HG03175 (cell line): ENCODE measurements around the gene PRKCZ.
"Not testable (repeated sequence)": the region's sequence is repeated elsewhere in the genome, so short reads cannot be mapped to it uniquely, and the experiment has no call there.

Experiments
- ATAC-seq: cut with Tn5 transposase; IDR thresholded peaks from one replicate; pipeline ENCODE4 v1.9.1; 2021; ENCODE audit warnings: mild to moderate bottlenecking, moderate library complexity; ENCODE audit not compliant: unreplicated experiment

PRKCZ gene

DNA sequence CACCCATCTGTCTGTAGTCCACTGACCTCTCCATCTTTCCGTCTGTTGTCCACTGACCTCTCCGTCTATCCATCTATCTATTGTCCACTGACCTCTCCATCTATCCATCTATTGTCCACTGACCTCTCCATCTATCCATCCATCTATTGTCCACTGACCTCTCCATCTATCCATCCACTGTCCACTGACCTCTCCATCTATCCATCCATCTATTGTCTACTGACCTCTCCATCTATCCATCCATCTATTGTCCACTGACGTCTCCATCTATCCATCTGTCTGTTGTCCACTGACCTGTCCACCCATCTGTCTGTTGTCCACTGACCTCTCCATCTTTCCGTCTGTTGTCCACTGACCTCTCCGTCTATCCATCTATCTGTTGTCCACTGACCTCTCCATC, 97.7 kb downstream of the PRKCZ start:
- not testable (repeated sequence) for ATAC-seq

DNA sequence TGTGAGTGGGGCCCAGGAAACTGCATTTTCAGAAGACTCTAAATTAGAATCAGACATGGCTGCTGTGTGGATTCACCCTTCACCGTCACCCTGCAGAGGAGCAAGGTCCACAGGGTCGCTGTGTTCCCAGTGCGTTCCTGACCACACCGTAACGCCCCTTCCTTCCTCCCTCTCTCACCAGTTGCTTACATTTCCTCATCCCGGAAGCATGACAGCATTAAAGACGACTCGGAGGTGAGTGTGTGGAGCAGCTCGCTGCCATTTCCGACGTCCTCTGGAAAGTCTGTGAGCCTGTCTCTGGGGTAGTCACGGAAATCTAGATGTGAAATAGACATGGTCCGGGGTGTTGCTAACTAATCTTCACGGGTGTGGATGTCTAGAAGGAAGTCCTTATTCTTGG, 98.5 kb downstream of the PRKCZ start:
- no peak for ATAC-seq

DNA sequence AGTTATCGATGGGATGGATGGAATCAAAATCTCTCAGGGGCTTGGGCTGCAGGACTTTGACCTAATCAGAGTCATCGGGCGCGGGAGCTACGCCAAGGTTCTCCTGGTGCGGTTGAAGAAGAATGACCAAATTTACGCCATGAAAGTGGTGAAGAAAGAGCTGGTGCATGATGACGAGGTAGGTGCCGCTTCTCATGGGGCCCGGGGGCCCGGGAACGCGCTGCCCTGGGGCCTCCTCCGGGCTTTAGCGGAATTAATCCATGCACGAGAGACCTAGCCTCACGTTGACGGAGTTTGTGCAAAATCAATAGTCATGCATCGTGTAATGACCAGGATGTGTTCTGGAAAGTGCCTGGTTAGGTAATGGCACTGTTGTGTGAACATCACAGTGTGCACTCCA, 100.6 kb downstream of the PRKCZ start:
- no peak for ATAC-seq

DNA sequence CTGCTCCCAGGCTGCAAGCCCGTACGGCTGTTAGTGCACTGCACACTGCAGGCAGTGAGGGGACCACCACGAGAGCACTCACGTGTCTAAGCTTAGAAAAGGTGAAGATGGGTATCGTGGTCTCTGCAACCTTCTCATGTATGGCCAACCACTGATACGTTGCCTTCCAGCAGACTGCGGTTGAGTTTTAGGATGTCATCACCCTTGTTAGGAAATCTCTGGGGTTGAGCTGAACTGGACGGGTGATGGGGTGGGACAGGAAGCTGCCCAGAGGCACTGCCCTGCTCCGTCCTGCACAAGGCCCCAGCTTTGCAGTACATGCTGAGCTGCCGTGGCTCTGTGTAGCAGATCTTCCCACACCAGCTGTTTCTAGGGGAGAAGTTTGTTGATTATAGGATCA, 101.0 kb downstream of the PRKCZ start:
- no peak for ATAC-seq

DNA sequence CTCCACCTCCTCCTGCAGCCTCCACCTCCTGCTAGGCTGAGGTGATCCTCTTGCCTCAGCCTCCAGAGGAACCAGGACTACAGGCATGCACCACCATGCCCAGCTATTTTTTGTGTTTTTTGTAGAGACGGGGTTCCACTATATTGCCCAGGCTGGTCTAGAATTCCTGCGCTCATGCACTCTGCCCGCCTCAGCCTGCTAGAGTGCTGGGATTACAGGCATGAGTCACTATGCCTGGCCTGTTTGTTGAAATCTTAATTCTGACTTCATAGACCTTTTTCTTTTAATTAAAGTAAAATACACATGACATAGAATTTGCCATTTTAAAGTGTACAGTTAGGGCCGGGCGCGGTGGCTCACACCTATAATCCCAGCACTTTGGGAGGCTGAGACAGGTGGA, 101.7 kb downstream of the PRKCZ start:
- no peak for ATAC-seq

DNA sequence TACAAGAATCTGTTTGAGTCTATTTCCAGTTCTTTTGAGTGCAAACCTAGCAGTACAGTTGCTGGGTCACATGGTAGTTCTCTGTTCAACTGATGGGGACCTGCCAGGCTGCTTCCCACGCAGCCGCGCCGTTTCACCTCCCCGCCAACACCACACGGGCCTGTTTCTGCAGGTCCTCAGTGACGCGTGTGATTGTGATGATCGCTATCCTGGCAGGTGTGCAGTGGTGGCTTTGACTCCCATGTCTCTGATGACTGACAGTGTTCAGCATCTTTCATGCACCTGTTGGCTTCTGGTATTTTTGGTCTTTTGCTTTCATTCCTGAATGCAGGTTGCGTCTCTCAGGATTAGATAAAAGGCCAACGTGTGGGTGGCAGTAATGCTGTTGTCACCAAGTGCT, 102.7 kb downstream of the PRKCZ start:
- no peak for ATAC-seq

DNA sequence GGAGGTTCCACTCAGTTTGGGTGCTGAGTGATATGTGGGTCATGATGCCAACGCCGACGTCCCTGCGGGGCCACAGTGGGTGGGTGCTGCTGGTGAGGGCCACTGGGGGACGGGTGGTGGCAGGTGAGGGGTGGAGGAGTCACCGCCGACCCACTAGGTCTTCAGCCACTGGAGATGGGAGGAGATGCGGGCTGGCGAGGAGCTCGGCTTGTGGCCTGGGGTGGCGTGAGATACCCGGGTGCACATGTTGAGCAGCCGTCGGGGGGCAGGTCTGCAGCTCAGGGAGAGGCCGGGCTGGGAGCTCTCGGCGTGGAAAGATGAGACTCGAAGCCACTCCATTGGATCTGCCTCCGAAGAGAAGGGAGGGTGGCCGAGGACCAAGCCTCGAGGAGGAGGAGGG, 103.8 kb downstream of the PRKCZ start:
- ATAC-seq: no peak

DNA sequence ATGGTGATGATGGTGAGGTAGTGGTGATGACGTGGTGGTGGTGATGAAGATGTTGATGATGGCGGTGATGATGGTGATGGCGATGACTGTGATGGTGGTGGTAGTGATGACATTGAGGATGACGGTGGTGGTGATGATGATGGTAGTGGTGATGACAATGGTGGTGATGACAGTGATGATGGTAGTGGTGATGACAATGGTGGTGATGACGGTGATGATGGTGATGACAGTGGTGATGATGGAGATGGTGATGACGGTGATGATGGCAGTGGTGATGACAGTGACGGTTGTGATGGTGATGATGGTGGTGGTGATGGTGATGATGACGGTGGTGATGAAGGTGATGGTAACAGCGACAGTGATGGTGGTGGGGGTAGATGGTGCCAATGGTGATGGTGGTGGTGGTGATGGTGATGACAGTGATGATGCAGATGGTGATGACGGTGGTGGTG, 105.0 kb downstream of the PRKCZ start:
- ATAC-seq: no peak

DNA sequence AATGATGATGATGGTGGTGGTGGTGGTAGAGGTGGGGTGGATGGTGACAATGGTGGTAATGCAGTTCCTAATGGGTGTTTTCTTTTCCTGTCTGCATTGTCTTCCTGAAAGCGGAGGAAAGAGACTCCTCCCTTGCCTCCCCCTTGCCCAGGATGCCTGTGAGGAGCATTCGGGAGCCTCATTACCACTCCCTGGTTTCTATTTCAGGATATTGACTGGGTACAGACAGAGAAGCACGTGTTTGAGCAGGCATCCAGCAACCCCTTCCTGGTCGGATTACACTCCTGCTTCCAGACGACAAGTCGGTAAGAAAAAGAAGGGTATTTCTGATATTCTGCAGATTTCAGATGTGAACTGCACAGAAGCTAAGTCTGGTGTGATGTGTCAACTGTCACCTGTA, 105.6 kb downstream of the PRKCZ start:
- no peak for ATAC-seq

DNA sequence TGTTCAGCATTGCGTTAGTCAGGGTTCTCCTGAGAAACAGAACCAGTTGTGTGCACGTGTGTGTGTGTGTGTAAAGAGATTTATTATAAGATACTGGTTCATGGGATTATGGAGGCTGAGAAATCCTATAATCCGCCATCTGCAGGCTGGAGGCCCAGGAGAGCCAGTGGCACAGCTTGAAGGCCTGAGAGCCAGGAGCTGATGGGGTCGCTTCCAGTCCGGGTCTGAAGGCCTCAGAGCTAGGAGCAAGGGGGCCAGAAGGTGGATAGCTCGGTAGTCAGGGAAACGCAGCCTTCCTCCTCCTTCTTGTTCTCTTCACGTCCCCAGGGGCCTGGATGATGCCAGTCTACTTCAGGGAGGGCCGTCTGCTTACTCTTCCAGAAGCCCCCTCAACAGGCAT, 106.7 kb downstream of the PRKCZ start:
- ATAC-seq: no peak

DNA sequence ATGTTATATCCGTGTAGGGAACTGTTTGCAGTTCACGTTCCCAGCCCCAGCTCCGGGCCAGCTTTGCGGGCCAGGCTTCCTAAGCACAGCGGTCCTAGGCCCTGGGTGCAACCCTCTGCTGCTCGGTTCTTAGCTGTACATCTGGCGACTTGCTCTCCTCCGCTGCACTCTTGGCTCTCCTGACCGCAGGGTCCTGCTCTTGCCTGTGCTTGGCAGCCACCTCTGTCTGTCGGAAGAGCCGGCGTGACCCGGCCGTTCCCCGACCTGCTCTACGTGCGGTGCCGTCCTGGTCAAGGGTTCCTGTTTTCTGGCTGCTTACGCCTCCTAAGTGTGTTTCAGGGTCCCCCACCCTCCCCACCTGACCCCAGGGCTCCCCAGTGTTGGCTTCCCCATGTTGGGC, 107.6 kb downstream of the PRKCZ start:
- no peak for ATAC-seq

DNA sequence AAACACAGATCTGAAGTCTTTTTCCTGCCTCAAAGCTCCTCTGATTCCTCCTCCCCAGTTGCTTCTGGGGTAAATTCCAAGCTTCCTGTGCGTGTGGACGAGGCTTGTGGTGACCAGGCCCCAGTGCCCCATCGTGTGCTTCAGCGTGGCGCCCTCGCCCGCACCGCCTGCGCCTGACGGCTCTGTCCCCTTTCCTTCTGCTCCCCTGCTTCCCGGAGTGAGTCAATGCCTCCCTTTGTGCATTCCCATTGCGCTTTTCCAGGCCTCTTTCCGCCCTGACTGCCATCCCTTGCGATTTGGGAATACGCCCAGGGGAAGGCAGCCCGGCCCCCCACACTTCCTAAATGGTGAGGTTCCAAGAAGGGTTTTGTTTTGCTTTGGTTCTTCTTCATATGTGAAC, 108.1 kb downstream of the PRKCZ start:
- ATAC-seq: no peak

DNA sequence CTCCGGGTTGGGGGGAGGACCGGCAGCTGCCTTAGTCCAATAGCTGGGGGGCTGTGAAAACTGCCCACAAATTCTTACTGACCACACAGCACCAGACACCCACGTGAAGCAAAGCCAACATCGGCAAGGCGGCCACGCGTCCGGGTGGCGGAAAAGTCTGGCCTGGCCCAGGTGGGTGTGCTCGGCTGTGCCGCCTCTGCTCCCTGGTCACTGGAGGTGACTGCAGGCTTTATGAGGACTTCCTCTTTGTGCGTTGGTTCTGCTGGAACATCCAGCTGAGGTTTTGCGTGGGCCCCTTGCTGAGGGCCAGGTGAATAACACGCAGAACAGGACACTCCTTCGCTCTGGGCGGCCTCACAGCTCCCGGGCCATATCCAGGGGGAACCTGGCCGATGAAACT, 108.9 kb downstream of the PRKCZ start:
- ATAC-seq: no peak

DNA sequence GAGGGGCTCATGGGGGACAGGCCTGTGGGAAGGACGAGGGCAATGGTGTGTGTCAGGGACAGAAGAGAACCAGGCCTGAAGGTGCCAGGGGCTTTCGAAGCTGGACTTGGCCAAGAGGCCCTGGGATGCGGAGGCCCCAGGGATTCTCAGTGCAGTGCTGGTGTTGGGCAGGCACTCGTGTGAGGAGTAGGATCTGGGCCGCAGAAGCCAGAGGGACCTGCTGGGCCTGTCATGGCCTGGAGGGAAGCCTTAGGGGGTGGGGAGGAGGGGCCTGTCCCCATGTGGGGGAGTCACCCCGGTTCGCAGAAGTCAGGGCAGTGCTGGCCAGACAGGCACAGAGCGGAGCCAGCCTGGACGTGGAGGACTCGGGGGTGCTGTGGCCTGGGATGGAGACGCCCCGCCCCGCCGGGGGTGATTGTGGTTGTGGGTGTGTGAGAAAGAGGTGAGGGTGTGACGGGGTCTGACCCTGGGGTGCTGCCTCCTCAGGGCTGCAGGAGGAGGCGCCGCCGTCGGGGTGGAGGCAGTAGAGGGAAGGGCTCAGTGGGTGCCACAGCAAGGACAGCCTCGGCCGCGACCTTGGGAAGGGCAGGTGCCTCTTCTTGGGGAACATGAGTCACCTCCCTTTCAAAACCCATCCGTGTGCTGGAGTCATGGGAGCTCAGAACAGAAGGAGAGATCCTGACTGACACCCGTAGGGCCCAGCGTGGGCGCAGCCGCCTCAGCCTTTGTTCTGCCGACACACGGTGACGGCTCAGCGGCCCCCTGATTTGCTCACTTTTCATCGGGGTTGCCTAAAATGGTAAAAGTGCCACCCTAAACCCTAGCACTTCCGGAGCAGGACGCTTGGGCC, 110.5 kb downstream of the PRKCZ start:
- no peak for ATAC-seq

DNA sequence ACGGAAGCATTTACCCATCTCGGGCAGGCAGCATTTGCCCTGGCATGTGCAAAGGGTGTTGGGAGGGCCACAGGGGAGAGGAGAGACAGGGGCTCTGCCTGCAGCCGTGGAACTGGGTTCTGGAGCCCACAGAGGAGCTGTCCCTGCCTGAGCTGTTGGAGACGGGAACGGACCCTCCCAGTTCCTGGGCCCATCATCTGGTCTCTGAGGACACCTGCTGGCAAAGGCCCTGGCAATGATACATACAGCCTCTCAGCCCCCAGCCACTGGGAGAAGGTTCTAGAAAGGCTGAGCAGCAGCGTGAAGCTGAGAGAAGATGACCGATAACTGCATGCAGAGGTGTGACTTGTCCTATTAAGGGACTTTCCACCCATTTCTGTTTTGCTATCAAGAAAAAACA, 113.0 kb downstream of the PRKCZ start:
- no peak for ATAC-seq

DNA sequence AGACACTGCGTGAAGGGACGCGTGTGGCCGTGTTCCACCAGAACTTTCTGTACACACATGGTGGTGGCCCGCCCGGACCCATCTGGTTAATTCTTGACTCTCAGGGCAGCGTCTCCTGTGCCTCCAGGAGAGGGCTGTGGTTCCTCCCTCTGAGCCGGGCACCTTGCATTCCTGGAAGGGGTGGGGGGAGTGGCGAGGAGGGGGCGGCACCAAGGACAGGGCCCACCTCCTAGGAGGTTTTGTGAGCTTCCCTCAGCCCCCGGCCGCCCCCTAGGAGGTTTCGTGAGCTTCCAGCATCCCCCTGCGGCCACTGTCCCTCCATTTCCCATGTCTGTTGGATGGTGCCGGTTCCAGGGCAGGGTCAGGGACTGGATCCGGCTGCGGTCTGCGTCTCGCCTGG, 115.4 kb downstream of the PRKCZ start:
- ATAC-seq: no peak

DNA sequence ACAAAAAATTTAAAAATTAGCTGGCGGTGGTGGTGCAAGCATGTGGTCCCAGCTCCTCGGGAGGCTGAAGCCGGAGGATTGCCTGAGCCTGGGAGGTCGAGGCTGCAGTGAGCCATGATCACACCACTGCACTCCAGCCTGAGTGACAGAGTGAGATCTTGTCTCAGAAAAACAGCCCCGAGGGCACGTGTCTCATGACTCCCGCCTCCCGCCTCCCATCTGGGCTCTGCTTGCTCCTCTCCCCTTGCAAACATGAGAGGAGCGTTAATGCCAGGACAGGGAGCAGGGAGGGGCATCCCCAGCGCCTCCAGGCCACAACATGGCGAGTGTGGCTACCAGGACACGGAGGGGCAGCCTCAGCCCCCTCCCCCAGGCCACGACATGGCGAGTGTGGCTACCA, 116.0 kb downstream of the PRKCZ start:
- no peak for ATAC-seq

DNA sequence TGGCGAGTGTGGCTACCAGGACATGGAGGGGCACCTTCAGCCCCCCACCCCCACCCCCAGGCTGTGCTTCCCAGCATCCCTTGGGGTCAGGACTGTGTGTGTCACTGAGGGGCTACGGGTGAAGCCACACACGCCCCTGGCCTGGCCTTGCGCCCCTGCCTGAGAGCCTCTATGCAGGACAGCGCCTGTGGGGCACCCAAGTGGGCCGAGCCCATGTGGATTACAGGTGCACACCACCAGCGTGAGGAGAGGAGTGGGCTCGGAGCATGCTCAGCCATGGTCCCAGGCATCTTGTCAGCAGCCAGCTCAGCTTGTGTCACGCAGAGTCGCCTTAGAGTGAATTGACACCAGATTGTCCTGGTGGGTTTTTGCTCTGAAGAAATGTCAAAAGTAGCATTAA, 116.5 kb downstream of the PRKCZ start:
- ATAC-seq: no peak

DNA sequence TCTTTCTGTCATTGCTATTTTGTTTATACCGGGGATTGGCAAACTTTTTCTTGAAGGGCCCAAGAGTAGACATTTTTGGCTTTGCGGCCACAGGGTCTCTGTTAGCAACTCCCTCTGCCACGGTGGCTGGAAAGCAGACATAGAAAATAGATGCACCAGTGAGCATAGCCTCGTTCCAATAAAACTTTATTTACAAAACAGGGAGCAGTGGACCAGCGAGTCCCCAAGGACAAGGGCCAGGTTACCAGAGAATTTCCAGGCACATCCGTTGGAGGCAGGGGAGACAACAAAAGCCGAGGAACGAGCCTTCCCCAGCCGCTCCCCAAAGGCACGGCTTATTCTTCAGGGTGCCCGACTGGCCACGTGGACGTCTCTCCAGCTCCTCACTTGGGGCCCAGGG, 117.9 kb downstream of the PRKCZ start:
- ATAC-seq: no peak

DNA sequence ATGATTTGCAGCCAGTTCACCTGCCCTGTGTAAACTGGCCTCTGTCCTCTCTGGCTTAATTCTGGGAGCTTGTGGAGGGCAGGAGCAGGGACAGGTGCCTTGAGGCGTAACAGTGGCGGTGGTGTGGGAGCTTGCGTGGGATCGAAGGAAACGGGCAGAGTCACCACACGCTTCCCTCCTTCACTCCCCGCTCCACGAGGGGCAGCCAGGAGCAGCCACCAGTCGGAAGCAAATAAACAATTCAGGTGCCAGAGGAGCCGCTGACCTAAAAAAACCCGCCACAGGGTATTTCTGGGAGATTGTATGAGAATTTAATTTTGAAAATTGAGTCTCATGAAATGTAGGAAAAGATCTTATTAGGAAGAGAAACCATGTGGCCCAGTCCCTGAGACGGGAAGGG, 118.3 kb downstream of the PRKCZ start:
- ATAC-seq: no peak

DNA sequence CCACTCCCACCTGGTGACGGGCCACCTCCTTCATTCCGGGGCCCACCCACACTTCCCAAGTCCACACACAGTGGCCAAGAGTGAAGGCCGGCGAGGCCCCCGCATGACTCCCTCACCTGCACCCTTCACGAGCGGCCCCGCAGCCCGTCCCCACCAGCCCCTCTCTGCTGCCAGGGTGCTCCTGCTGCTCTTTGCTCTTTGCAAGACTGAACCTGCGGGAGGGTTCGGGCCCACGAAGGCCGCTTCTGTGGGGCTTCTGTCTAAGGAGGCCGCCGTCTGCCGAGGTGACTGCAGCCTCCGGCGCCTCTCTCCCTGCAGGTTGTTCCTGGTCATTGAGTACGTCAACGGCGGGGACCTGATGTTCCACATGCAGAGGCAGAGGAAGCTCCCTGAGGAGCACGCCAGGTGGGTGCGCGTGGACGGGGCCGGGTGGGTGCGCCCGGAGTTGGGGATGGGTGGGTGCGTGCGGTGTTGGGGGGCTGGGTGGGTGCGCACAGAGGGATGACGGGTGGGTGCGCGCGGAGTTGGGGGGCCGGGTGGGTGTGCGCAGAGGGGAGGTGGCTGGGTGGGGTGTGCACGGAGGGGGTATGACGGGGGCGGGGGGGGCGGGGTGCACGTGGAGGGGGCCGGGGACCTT, 119.1 kb downstream of the PRKCZ start:
- no peak for ATAC-seq

DNA sequence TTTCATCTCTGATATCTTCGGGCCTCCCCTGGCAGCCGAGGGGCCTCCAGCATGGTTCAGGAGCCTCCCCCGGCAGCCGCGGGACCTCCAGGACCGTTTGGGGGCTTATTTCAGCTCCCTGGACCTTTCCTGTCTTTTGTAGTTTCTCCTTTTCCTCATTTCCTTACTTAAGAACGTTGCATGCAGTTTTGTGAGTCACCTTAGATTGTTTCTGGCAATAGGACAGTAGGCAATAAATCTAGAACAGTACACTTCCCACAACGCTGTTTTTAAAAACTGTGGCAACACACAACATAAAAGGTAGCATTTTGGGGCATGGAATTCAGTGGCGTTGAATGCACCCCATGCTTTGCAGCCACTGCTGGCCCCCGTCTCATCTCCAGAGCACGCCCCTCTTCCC, 120.0 kb downstream of the PRKCZ start:
- ATAC-seq: no peak

DNA sequence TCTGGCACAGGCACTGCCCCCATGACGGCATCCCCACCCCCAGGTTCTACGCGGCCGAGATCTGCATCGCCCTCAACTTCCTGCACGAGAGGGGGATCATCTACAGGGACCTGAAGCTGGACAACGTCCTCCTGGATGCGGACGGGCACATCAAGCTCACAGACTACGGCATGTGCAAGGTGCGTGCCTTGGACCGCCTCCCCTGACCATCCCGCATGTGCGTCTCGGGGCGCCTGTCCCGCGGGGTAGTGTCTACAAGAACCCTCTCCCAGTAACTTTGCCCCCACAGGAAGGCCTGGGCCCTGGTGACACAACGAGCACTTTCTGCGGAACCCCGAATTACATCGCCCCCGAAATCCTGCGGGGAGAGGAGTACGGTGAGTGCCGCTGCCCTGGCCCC, 121.8 kb downstream of the PRKCZ start:
- ATAC-seq: no peak
